HG03066 (cell line): Measurements from ENCODE around the gene PML.
A peak's percentile ranks its signal among the peaks of the same experiment; 100 is the strongest.

Experiments
- ATAC-seq: cut with Tn5 transposase; IDR thresholded peaks from one replicate; pipeline ENCODE4 v1.9.1; 2021; ENCODE audit warnings: low read depth; ENCODE audit not compliant: unreplicated experiment

Gene PML

GRCh38 chr15:73983773-73984172, 10.7 kb upstream of the PML start:
- no peak for ATAC-seq

GRCh38 chr15:73984208-73984979, 10.1 kb upstream of the PML start:
- no peak for ATAC-seq

GRCh38 chr15:73985101-73985873, 9.2 kb upstream of the PML start:
- no peak for ATAC-seq

GRCh38 chr15:73986055-73986775, 8.3 kb upstream of the PML start:
- ATAC-seq = no peak

- no peak for ATAC-seq
These were observed 7.8 kb upstream of the PML start for GRCh38 chr15:73986776-73987056.

- ATAC-seq = no peak
These were observed 7.3 kb upstream of the PML start for GRCh38 chr15:73987250-73987649.

- no peak for ATAC-seq
These were observed 6.7 kb upstream of the PML start for GRCh38 chr15:73987681-73988444.

GRCh38 chr15:73988445-73988969, 6.0 kb upstream of the PML start:
- ATAC-seq = no peak

- ATAC-seq = no peak
These were observed 5.3 kb upstream of the PML start for GRCh38 chr15:73989001-73989798.

- no peak for ATAC-seq
These were observed 4.1 kb upstream of the PML start for GRCh38 chr15:73990250-73991005.

GRCh38 chr15:73991260-73991659, 3.3 kb upstream of the PML start:
- no peak for ATAC-seq

- peak; percentile 58 for ATAC-seq
These were observed 2.6 kb upstream of the PML start, which contains the start of gene STOML1 for GRCh38 chr15:73991726-73992593. STOML1 (minus strand) TSS chr15:73992295; CDS start chr15:73992223, 72 bp downstream.

GRCh38 chr15:73992594-73992898, 2.0 kb upstream of the PML start:
- no peak for ATAC-seq

- ATAC-seq = no peak
These were observed 1.1 kb upstream of the PML start for GRCh38 chr15:73993211-73993994.

GRCh38 chr15:73994912-73995622, 551 bp downstream of the PML start:
- ATAC-seq = no peak

- ATAC-seq = no peak
These were observed 1.8 kb downstream of the PML start for GRCh38 chr15:73996267-73996666.

- ATAC-seq = no peak
These were observed 2.4 kb downstream of the PML start for GRCh38 chr15:73996939-73997338.
